GM10248 (cell line): ENCODE data around the gene GREB1L.

Source experiments
- CTCF ChIA-PET: fragments of 300-600 bp; sonication (Branson Sonifier 250); formaldehyde crosslinking; extraction: SDS; loops from one replicate; lab custom pipeline; 2021; ENCODE audit warnings: antibody characterized with exemption; lab: Yijun Ruan, JAX
- POLR2A ChIA-PET: fragments of 350-650 bp; sonication (Branson Sonifier 250); formaldehyde crosslinking; extraction: SDS; loops from one replicate; lab custom pipeline; 2020; ENCODE audit warnings: antibody characterized with exemption; lab: Yijun Ruan, JAX
- DNase-seq: peaks from one replicate; pipeline ENCODE4 v3.0.0; 2012; ENCODE audit errors: extremely low spot score
- TF ChIP-seq, protein P1 (sequence below): IDR thresholded peaks from 2 replicates; pipeline ENCODE4 v1.5.1; 2012; ENCODE audit warnings: mild to moderate bottlenecking, low read depth; ENCODE audit errors: extremely low read depth, missing control alignments, control extremely low read depth

Gene GREB1L

DNA sequence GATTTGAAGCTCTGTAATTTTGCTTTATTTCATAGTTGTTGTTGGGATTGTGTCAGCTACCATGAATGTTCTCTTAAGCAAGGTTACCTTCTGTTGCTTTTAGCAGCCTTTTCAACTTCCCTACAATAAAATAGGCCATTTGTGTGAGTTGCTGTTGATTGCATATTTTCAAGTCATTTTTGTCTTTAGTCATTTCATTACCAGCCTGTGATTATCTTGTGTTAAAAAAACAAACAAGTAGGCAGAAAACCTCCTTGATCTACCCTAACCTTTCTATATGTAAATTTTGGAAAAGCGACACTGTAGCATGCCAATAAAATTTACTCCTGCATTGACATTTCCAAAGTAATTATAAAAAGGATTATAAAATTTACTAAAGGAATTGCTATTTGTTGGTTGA, 19.3 kb downstream of the GREB1L start:
- TF ChIP-seq, protein P1, sequence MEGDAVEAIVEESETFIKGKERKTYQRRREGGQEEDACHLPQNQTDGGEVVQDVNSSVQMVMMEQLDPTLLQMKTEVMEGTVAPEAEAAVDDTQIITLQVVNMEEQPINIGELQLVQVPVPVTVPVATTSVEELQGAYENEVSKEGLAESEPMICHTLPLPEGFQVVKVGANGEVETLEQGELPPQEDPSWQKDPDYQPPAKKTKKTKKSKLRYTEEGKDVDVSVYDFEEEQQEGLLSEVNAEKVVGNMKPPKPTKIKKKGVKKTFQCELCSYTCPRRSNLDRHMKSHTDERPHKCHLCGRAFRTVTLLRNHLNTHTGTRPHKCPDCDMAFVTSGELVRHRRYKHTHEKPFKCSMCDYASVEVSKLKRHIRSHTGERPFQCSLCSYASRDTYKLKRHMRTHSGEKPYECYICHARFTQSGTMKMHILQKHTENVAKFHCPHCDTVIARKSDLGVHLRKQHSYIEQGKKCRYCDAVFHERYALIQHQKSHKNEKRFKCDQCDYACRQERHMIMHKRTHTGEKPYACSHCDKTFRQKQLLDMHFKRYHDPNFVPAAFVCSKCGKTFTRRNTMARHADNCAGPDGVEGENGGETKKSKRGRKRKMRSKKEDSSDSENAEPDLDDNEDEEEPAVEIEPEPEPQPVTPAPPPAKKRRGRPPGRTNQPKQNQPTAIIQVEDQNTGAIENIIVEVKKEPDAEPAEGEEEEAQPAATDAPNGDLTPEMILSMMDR, result no peak
- no peak for DNase-seq
- ChIA-PET CTCF (interaction anchor here (1.4 kb wide), 1 partner anchor 11 kb away, joined by 3 read pairs; no protein-coding TSS in a partner anchor), POLR2A (no interaction called here)

- no peak for DNase-seq
- CTCF ChIA-PET, result no interaction called here
- POLR2A ChIA-PET, result no interaction called here
- TF ChIP-seq, protein P1, result no peak
Measured at GRCh38 chr18:21262244-21262643, 20.2 kb downstream of the GREB1L start.

GRCh38 chr18:21262979-21263378, 20.9 kb downstream of the GREB1L start:
- DNase-seq, result no peak
- ChIA-PET CTCF (no interaction called here), POLR2A (no interaction called here)
- TF ChIP-seq, protein P1, result no peak

DNA sequence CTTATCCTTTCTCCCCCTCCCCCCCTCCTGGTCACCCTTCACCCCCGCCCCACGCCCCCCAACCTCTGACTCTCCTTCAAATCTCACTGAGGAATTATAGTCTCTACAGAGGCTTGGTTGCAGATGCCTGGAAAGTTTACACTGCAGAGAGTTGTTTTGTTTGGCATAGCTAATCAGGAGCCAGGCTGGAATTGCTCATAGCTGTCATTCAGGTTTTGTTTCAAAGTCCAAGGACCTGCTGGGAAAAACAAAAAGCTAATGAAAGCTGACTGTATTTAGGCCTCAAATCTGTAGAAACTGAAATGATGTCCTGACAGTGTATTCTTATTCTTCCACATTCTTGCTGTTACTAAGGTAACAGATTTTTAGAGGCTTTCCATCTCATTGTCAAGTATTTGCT, 22.6 kb downstream of the GREB1L start:
- no peak for DNase-seq
- POLR2A ChIA-PET, result no interaction called here
- CTCF ChIA-PET, result no interaction called here
- TF ChIP-seq, protein P1, result no peak

- TF ChIP-seq, protein P1, result no peak
- CTCF ChIA-PET, result no interaction called here
- DNase-seq, result no peak
- POLR2A ChIA-PET, result interaction anchor here (0.6 kb wide), 1 partner anchor 829 kb away, joined by 7 read pairs; no protein-coding TSS in a partner anchor
Measured at GRCh38 chr18:21265971-21266673, 24.1 kb downstream of the GREB1L start.

GRCh38 chr18:21267400-21267799, 25.4 kb downstream of the GREB1L start:
- CTCF ChIA-PET, result no interaction called here
- TF ChIP-seq, protein P1, result no peak
- POLR2A ChIA-PET, result no interaction called here
- no peak for DNase-seq
